ENCODE measurements around the gene SRCAP. TPM values are rescaled to one million over a fixed set of nuclear protein-coding genes. Genes with fewer than 3 reads are reported as not detected.
A peak's percentile ranks its signal among the peaks of the same experiment; 100 is the strongest.

SRCAP gene
- total RNA-seq, 1 donor from 2014 or later, result 24.5 TPM

DNA sequence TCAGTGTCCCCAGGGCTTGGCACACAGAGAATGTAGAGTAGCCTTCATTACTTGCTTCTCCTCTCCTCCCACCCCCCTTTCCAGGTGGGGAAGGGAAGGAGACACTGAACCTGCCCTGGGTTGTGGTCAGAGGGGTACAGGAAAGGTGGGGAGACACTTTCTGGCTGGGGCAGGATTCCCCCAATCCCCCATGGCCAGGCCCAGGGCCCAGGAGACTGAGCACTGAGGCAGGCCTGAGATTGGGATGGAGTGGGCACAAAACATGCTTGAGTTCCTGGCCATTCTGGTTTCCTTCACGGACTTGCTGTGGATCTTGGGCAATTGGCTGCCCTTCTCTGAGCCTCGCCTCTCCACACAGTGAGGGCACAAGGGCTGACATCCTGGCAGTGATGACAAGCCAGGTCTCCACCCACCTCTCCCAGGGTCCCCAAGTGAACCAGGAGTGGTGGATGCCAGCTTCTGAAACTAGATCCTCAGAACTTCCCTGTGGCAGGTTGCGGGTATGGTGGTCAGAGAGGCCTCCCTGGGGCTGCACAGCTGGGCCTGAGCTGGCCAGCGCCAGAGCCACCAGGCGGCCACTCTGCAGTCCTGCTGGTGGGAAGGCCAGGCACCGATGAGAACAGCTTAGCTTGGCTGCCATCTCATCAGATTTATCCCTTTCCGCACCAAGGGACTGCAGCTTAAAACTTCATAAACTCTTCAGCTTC, 78.8 kb downstream of the SRCAP start:
- Histone ChIP-seq H3K36me3 (peaks cover 17 to 27% of the 10 kb centered on the region in 2 donors), H3K9me3 (no peaks in the 10 kb centered on the region), H3K27me3 (no peaks in the 10 kb centered on the region), H3K4me3 (no peak overlapping the region), H3K4me1 (peaks cover 2 to 13% of the 10 kb centered on the region in 2 donors), H3K27ac (peak overlapping the region; percentile 22 to 30)
- intact Hi-C loops (cut with DNase I), result loop anchor here (5.0 kb wide), 1 partner anchor 35 kb away; no protein-coding TSS in a partner anchor
- no peak for DNase-seq (ENCODE audit: low spot score in 2 of 2)
- TF ChIP-seq, protein P1, sequence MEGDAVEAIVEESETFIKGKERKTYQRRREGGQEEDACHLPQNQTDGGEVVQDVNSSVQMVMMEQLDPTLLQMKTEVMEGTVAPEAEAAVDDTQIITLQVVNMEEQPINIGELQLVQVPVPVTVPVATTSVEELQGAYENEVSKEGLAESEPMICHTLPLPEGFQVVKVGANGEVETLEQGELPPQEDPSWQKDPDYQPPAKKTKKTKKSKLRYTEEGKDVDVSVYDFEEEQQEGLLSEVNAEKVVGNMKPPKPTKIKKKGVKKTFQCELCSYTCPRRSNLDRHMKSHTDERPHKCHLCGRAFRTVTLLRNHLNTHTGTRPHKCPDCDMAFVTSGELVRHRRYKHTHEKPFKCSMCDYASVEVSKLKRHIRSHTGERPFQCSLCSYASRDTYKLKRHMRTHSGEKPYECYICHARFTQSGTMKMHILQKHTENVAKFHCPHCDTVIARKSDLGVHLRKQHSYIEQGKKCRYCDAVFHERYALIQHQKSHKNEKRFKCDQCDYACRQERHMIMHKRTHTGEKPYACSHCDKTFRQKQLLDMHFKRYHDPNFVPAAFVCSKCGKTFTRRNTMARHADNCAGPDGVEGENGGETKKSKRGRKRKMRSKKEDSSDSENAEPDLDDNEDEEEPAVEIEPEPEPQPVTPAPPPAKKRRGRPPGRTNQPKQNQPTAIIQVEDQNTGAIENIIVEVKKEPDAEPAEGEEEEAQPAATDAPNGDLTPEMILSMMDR (IDR thresholded peaks at IDR 0.05), result no peak

DNA sequence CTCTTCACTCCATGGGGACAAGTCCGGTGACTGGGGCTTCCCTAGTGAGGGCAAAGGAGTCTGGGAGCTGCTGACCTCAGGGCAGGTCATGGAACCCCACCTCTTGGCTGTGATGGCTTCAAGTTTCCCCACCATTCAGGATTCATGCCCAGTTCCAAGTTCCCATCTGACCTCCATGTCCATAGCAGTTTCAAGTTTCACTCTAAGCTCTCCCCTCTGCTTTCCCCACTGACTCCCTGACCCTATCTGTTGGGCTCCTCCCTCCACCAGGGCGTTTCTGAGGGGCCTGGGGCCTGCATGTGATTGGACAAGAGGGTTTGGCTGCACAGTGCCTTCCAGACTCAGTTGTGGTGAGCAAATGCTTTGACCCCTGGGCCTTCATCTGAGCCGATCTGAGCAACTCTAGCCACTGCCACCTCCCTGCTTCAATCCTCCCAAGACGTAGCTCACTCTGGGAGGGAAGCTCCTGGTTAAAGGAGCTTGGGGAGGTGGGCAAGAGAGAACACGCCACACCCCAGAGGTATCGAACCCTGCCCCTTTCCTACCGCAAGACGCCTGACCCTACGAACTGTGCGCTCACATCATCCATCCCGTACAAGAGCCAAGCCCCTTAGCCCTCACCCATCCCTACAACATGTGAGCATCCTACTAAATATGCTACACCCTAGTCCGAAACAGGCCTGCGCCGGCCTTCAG, 79.7 kb downstream of the SRCAP start:
- H3K4me1 ChIP-seq, result peaks cover 2 to 13% of the 10 kb centered on the region in 2 donors

DNA sequence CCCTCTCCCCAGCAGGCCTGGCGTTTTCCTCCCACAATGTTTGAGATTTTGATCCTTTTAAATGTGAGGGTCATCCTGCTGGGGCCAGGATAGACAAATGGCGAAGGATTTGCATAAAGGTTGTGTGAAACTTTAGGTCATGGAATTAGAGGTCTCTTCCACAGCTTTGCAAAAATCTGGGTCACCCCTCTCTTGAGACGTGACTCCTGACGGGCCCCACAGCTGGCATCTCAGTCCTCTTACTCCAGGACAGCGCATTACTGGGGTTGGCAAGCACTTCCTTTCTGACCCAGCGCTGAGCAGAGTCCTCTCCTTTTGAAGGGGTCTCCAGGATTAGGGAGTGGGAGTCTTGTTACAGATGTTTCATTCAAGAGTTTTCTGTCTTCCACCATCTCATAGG, 80.6 kb downstream of the SRCAP start:
- TF ChIP-seq, protein P1 (IDR thresholded peaks at IDR 0.05), result no peak
- DNase-seq (ENCODE audit: low spot score in 2 of 2), result no peak
- intact Hi-C loops (cut with DNase I), result loop anchor here (5.0 kb wide), 1 partner anchor 33 kb away; no protein-coding TSS in a partner anchor

More for the DNA sequence above, 79.7 kb downstream of the SRCAP start:
- Histone ChIP-seq H3K27ac (no peak overlapping the region), H3K9me3 (no peaks in the 10 kb centered on the region), H3K36me3 (peaks cover 21 to 27% of the 10 kb centered on the region in 2 donors), H3K4me3 (no peak overlapping the region), H3K27me3 (no peaks in the 10 kb centered on the region)
- intact Hi-C loops (cut with DNase I), result loop anchor here (5.0 kb wide), 1 partner anchor 34 kb away; no protein-coding TSS in a partner anchor
- no peak for DNase-seq (ENCODE audit: low spot score in 2 of 2)
- TF ChIP-seq, protein P1 (IDR thresholded peaks at IDR 0.05), result no peak

DNA sequence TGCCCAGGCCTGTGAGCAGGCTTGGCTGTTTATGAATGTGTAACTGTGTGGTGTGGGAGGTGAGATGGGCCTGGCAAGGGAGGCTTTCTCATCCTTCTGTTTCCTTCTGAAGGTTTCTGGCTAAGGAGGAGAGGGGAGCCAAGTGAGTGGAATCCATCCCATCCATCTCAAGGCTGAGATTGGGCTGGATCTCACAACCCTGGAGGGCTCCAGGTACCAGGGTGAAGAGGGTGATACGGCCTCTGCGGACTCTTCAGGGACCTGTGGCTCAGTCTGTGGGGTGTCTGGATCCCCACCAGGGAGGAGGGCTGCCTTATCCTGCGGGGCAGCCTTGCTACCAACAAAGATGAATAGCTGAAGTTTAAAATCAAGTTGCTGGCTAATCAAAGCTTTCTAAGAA, 81.0 kb downstream of the SRCAP start:
- no peak for DNase-seq (ENCODE audit: low spot score in 2 of 2)

More for the DNA sequence above, 80.6 kb downstream of the SRCAP start:
- H3K36me3 ChIP-seq, result peaks cover 27 to 30% of the 10 kb centered on the region in 2 donors
- H3K4me1 ChIP-seq, result peaks cover 2 to 12% of the 10 kb centered on the region in 2 donors
- no peak overlapping the region for H3K4me3 ChIP-seq
- no peak overlapping the region for H3K27ac ChIP-seq
- H3K27me3 ChIP-seq, result no peaks in the 10 kb centered on the region
- no peaks in the 10 kb centered on the region for H3K9me3 ChIP-seq

DNA sequence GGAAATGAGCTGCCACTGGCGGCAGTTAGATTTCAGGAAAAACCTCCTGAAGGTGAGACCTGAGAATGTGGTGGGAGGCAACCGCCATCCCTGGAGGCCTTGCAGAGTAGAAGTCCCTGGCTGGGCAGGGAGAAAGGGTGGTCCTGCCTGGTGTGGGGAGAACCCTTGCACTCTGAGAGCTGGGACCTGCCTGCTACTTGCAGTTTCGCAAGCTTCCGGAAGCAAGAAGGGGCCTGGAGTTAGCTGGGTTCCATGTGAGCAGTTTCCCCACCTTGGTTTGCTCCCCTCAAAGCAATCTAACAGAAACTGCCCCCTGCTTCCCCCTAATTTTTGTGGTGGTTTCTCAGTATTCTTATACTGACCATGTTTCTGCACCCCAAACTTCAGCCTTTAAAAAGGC, 81.6 kb downstream of the SRCAP start:
- Histone ChIP-seq H3K27ac (no peak overlapping the region), H3K9me3 (no peaks in the 10 kb centered on the region), H3K4me3 (no peak overlapping the region), H3K27me3 (no peaks in the 10 kb centered on the region), H3K4me1 (peaks cover 0 to 7% of the 10 kb centered on the region in 2 donors), H3K36me3 (peaks cover 27 to 30% of the 10 kb centered on the region in 2 donors)
- intact Hi-C loops (cut with DNase I), result no loop called here
- TF ChIP-seq, protein P1 (IDR thresholded peaks at IDR 0.05), result no peak
- no peak for DNase-seq (ENCODE audit: low spot score in 2 of 2)

More for the DNA sequence above, 81.0 kb downstream of the SRCAP start:
- H3K27me3 ChIP-seq, result no peaks in the 10 kb centered on the region
- no peak overlapping the region for H3K27ac ChIP-seq
- intact Hi-C loops (cut with DNase I), result no loop called here
- H3K4me3 ChIP-seq, result no peak overlapping the region
- no peaks in the 10 kb centered on the region for H3K9me3 ChIP-seq
- H3K36me3 ChIP-seq, result peaks cover 27 to 30% of the 10 kb centered on the region in 2 donors
- TF ChIP-seq, protein P1 (IDR thresholded peaks at IDR 0.05), result no peak
- peaks cover under 1 to 8% of the 10 kb centered on the region in 2 donors for H3K4me1 ChIP-seq
